Endodermal cell (in vitro differentiated cells): Measurements from ENCODE around the gene TAAR2. TPM values are rescaled to one million over a fixed set of nuclear protein-coding genes. Genes with fewer than 3 reads are reported as not detected.

Source experiments
- DNase-seq: peaks from one replicate; pipeline ENCODE4 v3.0.0-alpha.2; 2017
- H3K27ac ChIP-seq: 2 replicates; pipeline ENCODE4 v1.5.1; 2013; ENCODE audit warnings: mild to moderate bottlenecking, low read depth, low read length, moderate library complexity
- H3K27me3 ChIP-seq: 2 replicates; pipeline ENCODE4 v1.6.1; 2013; ENCODE audit warnings: mild to moderate bottlenecking, low read length, moderate library complexity; ENCODE audit not compliant: insufficient read depth, control insufficient read depth, poor library complexity, severe bottlenecking
- H3K36me3 ChIP-seq: 2 replicates; pipeline ENCODE4 v1.7.0; 2013; ENCODE audit warnings: mild to moderate bottlenecking, low read length, moderate library complexity; ENCODE audit not compliant: control insufficient read depth, insufficient read depth
- H3K4me1 ChIP-seq: one replicate; pipeline ENCODE4 v1.7.0; 2013; ENCODE audit warnings: low read length; ENCODE audit not compliant: control insufficient read depth, insufficient read depth
- H3K4me3 ChIP-seq: 2 replicates; pipeline ENCODE4 v1.5.1; 2013; ENCODE audit warnings: mild to moderate bottlenecking, low read length, moderate library complexity
- H3K9ac ChIP-seq: 2 replicates; pipeline ENCODE4 v1.6.1; 2013; ENCODE audit warnings: mild to moderate bottlenecking, low read length, moderate library complexity; ENCODE audit not compliant: poor library complexity, severe bottlenecking; ENCODE audit errors: extremely low read depth
- H3K9me3 ChIP-seq: 2 replicates; pipeline ENCODE4 v1.6.1; 2013; ENCODE audit warnings: mild to moderate bottlenecking, low read length, moderate library complexity; ENCODE audit not compliant: control insufficient read depth
- H3K27ac Mint-ChIP-seq: 2 replicates; pipeline ENCODE4 v1.8.0; 2020; ENCODE audit warnings: mixed read lengths
- H3K27me3 Mint-ChIP-seq: 2 replicates; pipeline ENCODE4 v1.8.0; 2021; ENCODE audit warnings: mild to moderate bottlenecking, mixed read lengths; ENCODE audit not compliant: insufficient read depth
- H3K36me3 Mint-ChIP-seq: 2 replicates; pipeline ENCODE4 v1.8.0; 2020; ENCODE audit warnings: low read depth, mixed read lengths
- H3K4me1 Mint-ChIP-seq: 2 replicates; pipeline ENCODE4 v1.8.0; 2020; ENCODE audit warnings: mixed read lengths
- H3K4me3 Mint-ChIP-seq: 2 replicates; pipeline ENCODE4 v1.8.0; 2020; ENCODE audit warnings: mild to moderate bottlenecking, moderate library complexity, mixed read lengths
- H3K9me3 Mint-ChIP-seq: 2 replicates; pipeline ENCODE4 v1.8.0; 2020; ENCODE audit warnings: mild to moderate bottlenecking, mixed read lengths
- CTCF ChIP-seq: fragments of 200-600 bp; sonication (generic); conservative IDR thresholded peaks from 2 replicates; pipeline ENCODE4 v1.5.0; 2021; ENCODE audit warnings: antibody characterized with exemption, mild to moderate bottlenecking
- WGBS, 2 experiments: methylation state at CpG; one replicate each; pipeline versions ENCODE4 v1.1.5 to v1.1.7; 2013; ENCODE audit warnings: missing lambda C conversion rate in 2 of 2, mixed read lengths in 1 of 2; ENCODE audit not compliant: insufficient coverage in 1 of 2, insufficient read length in 1 of 2; 5-methylcytosine and 5-hydroxymethylcytosine counted together
- total RNA-seq, 2 donors: library from RNA; stranded (reverse); fragmentation: NEBNext Ultra II Directional in 1 of 2; extraction: Animal tissue kit (Norgen Biotek cat#: 25700) in 1 of 2; gene quantifications; 2 replicates in 1 of 2; 3 replicates in 1 of 2; pipeline ENCODE4 v1.2.1, GENCODE V29; 2021

Gene TAAR2
- total RNA-seq, 2 donors from 2014 or later: not detected

- WGBS, 2 experiments: 19 to 53% methylated on average over 2 to 3 of the region's 3 CpGs
Observed at GRCh38 chr6:132598473-132598872, 25.6 kb downstream of the TAAR2 start.

GRCh38 chr6:132596201-132596600, 27.9 kb downstream of the TAAR2 start:
- no peak overlapping the region for H3K4me3 Mint-ChIP-seq
- no peak overlapping the region for H3K27ac ChIP-seq
- H3K27me3 ChIP-seq: no peaks in the 10 kb centered on the region
- no peaks in the 10 kb centered on the region for H3K4me1 Mint-ChIP-seq
- no peaks in the 10 kb centered on the region for H3K4me1 ChIP-seq
- H3K36me3 Mint-ChIP-seq: no peaks in the 10 kb centered on the region
- H3K36me3 ChIP-seq: no peaks in the 10 kb centered on the region
- H3K9me3 ChIP-seq: no peaks in the 10 kb centered on the region
- 89 to 100% methylated on average over 1 to 6 of the region's 6 CpGs for WGBS, 2 experiments
- no peak for DNase-seq
- no peak overlapping the region for H3K9ac ChIP-seq
- no peak overlapping the region for H3K27ac Mint-ChIP-seq
- no peak for TF ChIP-seq CTCF
- no peak overlapping the region for H3K4me3 ChIP-seq
- H3K9me3 Mint-ChIP-seq: no peaks in the 10 kb centered on the region
- H3K27me3 Mint-ChIP-seq: peaks cover 5% of the 10 kb centered on the region

More at GRCh38 chr6:132598473-132598872, 25.6 kb downstream of the TAAR2 start:
- Histone ChIP-seq H3K4me1 (no peaks in the 10 kb centered on the region), H3K9me3 (no peaks in the 10 kb centered on the region), H3K27ac (no peak overlapping the region), H3K9ac (no peak overlapping the region), H3K36me3 (no peaks in the 10 kb centered on the region), H3K27me3 (no peaks in the 10 kb centered on the region), H3K4me3 (no peak overlapping the region)
- Mint-ChIP-seq H3K9me3 (no peaks in the 10 kb centered on the region), H3K27ac (no peak overlapping the region), H3K4me1 (no peaks in the 10 kb centered on the region), H3K4me3 (no peak overlapping the region), H3K27me3 (peaks cover 5% of the 10 kb centered on the region), H3K36me3 (no peaks in the 10 kb centered on the region)
- TF ChIP-seq CTCF: peak; percentile 78
- peak; percentile 67 for DNase-seq

- DNase-seq: no peak
- H3K4me3 ChIP-seq: no peak overlapping the region
- H3K4me3 Mint-ChIP-seq: no peak overlapping the region
- H3K9me3 Mint-ChIP-seq: no peaks in the 10 kb centered on the region
- H3K4me1 ChIP-seq: no peaks in the 10 kb centered on the region
- no peak overlapping the region for H3K27ac Mint-ChIP-seq
- H3K27me3 ChIP-seq: no peaks in the 10 kb centered on the region
- H3K9me3 ChIP-seq: no peaks in the 10 kb centered on the region
- no peak for TF ChIP-seq CTCF
- peaks cover 3% of the 10 kb centered on the region for H3K27me3 Mint-ChIP-seq
- no peak overlapping the region for H3K9ac ChIP-seq
- no peak overlapping the region for H3K27ac ChIP-seq
- no peaks in the 10 kb centered on the region for H3K4me1 Mint-ChIP-seq
- H3K36me3 Mint-ChIP-seq: no peaks in the 10 kb centered on the region
- H3K36me3 ChIP-seq: no peaks in the 10 kb centered on the region
- WGBS, 2 experiments: 91 to 100% methylated on average over 2 of the region's 2 CpGs
Observed at GRCh38 chr6:132592855-132593254, 31.2 kb downstream of the TAAR2 start.
